ENCODE results near the gene BRSK2.

The BRSK2 gene

GRCh38 chr11:1446623-1447022 is 56.9 kb downstream of the BRSK2 start:
- TF ChIP-seq MAX (IDR thresholded peaks at IDR 0.05) = no peak
- TF ChIP-seq CEBPB (IDR thresholded peaks at IDR 0.05) = no peak
- no peak for TF ChIP-seq RAD21 (IDR thresholded peaks at IDR 0.05; ENCODE audit: low read depth)
- TF ChIP-seq TEAD4 (IDR thresholded peaks at IDR 0.05) = no peak
- TF ChIP-seq TAF1 (IDR thresholded peaks at IDR 0.05; ENCODE audit: low read depth) = no peak
- no peak for TF ChIP-seq USF1 (IDR thresholded peaks at IDR 0.05)
- TF ChIP-seq ZBTB7A (IDR thresholded peaks at IDR 0.05; ENCODE audit: low read depth) = no peak
- no peak for TF ChIP-seq EP300 (IDR thresholded peaks at IDR 0.05; ENCODE audit: borderline replicate concordance)
- no peak for TF ChIP-seq CREB1 (IDR thresholded peaks at IDR 0.05; ENCODE audit: low read depth)
- TF ChIP-seq TCF12 (IDR thresholded peaks at IDR 0.05; ENCODE audit: low read depth) = no peak
- no peak for TF ChIP-seq FOXM1 (IDR thresholded peaks at IDR 0.05; ENCODE audit: borderline replicate concordance, low read depth)
- no peak for TF ChIP-seq EGR1 (IDR thresholded peaks at IDR 0.05)
- no peak for TF ChIP-seq REST (IDR thresholded peaks at IDR 0.05; ENCODE audit: low read depth)
- TF ChIP-seq YY1 (IDR thresholded peaks at IDR 0.05; ENCODE audit: low read depth) = no peak
- no peak for TF ChIP-seq NFIC (IDR thresholded peaks at IDR 0.05)

GRCh38 chr11:1447845-1448825 is 58.4 kb downstream of the BRSK2 start:
- TF ChIP-seq YY1 (IDR thresholded peaks at IDR 0.05; ENCODE audit: low read depth) (no peak), RAD21 (IDR thresholded peaks at IDR 0.05; ENCODE audit: low read depth) (0 out of 2 replicates have a peak, but pooled peaks have one; percentile 5)

GRCh38 chr11:1448882-1449281 is 59.1 kb downstream of the BRSK2 start:
- TF ChIP-seq NFIC (IDR thresholded peaks at IDR 0.05) (no peak), EP300 (IDR thresholded peaks at IDR 0.05; ENCODE audit: borderline replicate concordance) (no peak), ZBTB7A (IDR thresholded peaks at IDR 0.05; ENCODE audit: low read depth) (no peak)

- TF ChIP-seq NFIC (IDR thresholded peaks at IDR 0.05) (no peak), USF1 (IDR thresholded peaks at IDR 0.05) (no peak), RAD21 (IDR thresholded peaks at IDR 0.05; ENCODE audit: low read depth) (no peak), TCF12 (IDR thresholded peaks at IDR 0.05; ENCODE audit: low read depth) (no peak), CEBPB (IDR thresholded peaks at IDR 0.05) (no peak), TAF1 (IDR thresholded peaks at IDR 0.05; ENCODE audit: low read depth) (no peak)
These were observed 59.9 kb downstream of the BRSK2 start for GRCh38 chr11:1449490-1450243.

GRCh38 chr11:1450344-1450875 is 60.7 kb downstream of the BRSK2 start:
- no peak for TF ChIP-seq YY1 (IDR thresholded peaks at IDR 0.05; ENCODE audit: low read depth)
- no peak for TF ChIP-seq TAF1 (IDR thresholded peaks at IDR 0.05; ENCODE audit: low read depth)
- no peak for TF ChIP-seq ZBTB7A (IDR thresholded peaks at IDR 0.05; ENCODE audit: low read depth)
- TF ChIP-seq EGR1 (IDR thresholded peaks at IDR 0.05) = no peak

- no peak for TF ChIP-seq TCF12 (IDR thresholded peaks at IDR 0.05; ENCODE audit: low read depth)
- TF ChIP-seq MAX (IDR thresholded peaks at IDR 0.05) = no peak
- no peak for TF ChIP-seq TEAD4 (IDR thresholded peaks at IDR 0.05)
- TF ChIP-seq RAD21 (IDR thresholded peaks at IDR 0.05; ENCODE audit: low read depth) = no peak
- TF ChIP-seq CREB1 (IDR thresholded peaks at IDR 0.05; ENCODE audit: low read depth) = no peak
- peak; percentile 82 for TF ChIP-seq ZBTB7A (IDR thresholded peaks at IDR 0.05; ENCODE audit: low read depth)
- no peak for TF ChIP-seq USF1 (IDR thresholded peaks at IDR 0.05)
- TF ChIP-seq EGR1 (IDR thresholded peaks at IDR 0.05) = no peak
- peak; percentile 97 for TF ChIP-seq REST (IDR thresholded peaks at IDR 0.05; ENCODE audit: low read depth)
These were observed 61.4 kb downstream of the BRSK2 start for GRCh38 chr11:1450949-1451710.
